Thyroid gland (tissue), 4 donors: Measurements from ENCODE around the gene HMBS.

ENCODE experiments used
- CTCF ChIP-seq, 6 experiments: fragments of 200-600 bp in 3 of 6; fragments of 450-650 bp in 3 of 6; sonication (generic) in 3 of 6; IDR thresholded peaks; one replicate each; pipeline ENCODE4 v1.5.1; 2016 to 2019; ENCODE audit warnings: antibody characterized with exemption in 6 of 6, mild to moderate bottlenecking in 2 of 6, inconsistent platforms in 1 of 6, moderate library complexity in 1 of 6
- POLR2A ChIP-seq, 2 donors: fragments of 450-650 bp; IDR thresholded peaks; one replicate each; pipeline ENCODE4 v1.6.1; 2017; ENCODE audit warnings: antibody characterized with exemption in 2 of 2, mild to moderate bottlenecking in 2 of 2, moderate library complexity in 1 of 2

GRCh38 chr11:119115484-119116234 lies 31.0 kb downstream of the HMBS start:
- TF ChIP-seq CTCF (IDR thresholded peaks at IDR 0.05), result no peak
- TF ChIP-seq POLR2A (IDR thresholded peaks at IDR 0.05), result no peak
